ENCODE measurements around the gene NLGN1.
A peak's percentile ranks its signal among the peaks of the same experiment; 100 is the strongest.

NLGN1 gene

DNA sequence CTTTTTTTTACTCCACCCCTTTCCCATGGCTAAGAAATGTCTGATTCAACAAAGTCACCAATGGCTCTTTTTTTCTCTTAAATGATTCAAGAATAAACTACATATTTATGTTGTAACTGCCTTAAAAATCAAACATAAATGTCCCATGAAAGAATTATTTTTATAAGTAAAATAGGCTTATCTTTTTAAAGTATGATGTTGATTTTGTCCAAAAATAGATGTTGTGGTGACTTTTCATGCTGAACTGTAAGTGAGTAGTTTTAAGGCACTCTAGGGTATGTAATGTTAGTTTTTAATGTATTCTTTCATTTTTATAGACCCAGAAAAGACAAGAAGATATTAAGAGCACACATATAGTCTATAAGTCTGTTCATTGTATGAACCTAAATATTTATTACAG lies 594.9 kb downstream of the NLGN1 start:
- DNase-seq (ENCODE audit: low spot score) = no peak

GRCh38 chr3:173993299-173993698 lies 595.8 kb downstream of the NLGN1 start:
- DNase-seq (ENCODE audit: low spot score) = peak; percentile 73

- no peak for DNase-seq (ENCODE audit: low spot score)
Measured at GRCh38 chr3:174000675-174001074, 603.1 kb downstream of the NLGN1 start.

GRCh38 chr3:174002543-174002942 lies 605.0 kb downstream of the NLGN1 start:
- DNase-seq (ENCODE audit: low spot score) = no peak

DNA sequence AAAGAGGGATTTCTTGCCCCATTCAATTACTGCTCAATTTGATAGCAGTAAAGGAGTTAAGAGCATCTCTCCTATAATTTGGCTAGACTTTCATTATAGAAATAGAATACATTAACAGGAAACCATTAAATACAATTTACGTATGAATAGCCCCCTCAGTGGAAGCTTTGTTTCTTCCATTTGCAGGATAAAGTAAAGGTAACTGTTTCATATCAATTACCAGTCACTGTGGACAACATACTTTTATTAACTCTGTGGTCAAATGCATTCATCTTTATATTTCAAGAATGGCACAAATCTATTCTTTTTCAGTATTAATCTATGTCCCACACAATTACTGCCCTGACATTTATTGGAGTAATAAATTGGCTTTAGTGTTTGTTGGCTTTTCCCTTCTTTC lies 613.4 kb downstream of the NLGN1 start:
- no peak for DNase-seq (ENCODE audit: low spot score)

DNA sequence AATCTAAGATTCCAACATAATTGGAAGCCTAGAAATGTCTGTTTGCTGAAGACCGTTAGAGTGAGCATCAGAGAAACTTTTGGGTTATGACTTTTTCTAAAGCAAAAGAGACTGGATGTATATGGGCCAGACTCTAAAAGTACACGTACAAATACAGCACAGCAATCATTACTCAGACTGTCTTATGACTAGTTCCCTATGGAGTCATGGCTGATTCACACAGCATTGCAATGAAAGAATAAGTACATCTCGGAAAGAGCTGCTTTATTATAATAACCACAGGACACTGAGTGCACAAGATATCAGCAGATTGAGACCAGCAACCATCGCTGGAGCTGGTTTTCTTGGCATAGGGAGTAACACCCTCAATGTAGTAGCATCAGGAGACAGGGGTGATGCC lies 618.6 kb downstream of the NLGN1 start:
- DNase-seq (ENCODE audit: low spot score) = no peak

DNA sequence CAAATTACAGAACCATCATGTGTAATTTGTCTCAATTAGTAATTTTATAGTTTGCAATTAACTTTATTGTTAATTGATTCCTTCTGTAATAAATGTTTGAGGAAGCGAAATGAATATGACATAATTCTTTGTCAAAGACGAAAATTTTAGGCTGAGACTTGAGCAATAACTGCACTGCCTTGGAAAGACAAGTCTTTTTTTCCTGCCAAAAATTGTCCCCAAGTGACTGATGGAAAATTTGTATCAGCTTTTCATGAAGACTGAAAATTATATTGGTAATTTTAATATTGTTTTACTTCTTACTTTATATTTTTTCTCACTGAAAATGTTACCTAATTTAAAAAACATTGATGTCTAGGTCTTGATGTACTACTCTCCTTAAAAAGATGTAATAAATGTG lies 622.6 kb downstream of the NLGN1 start:
- DNase-seq (ENCODE audit: low spot score) = no peak

- peak; percentile 26 for DNase-seq (ENCODE audit: low spot score)
Measured at GRCh38 chr3:174023421-174023820, 625.9 kb downstream of the NLGN1 start.

- DNase-seq (ENCODE audit: low spot score) = no peak
Measured at GRCh38 chr3:174028673-174029072, 631.1 kb downstream of the NLGN1 start.

DNA sequence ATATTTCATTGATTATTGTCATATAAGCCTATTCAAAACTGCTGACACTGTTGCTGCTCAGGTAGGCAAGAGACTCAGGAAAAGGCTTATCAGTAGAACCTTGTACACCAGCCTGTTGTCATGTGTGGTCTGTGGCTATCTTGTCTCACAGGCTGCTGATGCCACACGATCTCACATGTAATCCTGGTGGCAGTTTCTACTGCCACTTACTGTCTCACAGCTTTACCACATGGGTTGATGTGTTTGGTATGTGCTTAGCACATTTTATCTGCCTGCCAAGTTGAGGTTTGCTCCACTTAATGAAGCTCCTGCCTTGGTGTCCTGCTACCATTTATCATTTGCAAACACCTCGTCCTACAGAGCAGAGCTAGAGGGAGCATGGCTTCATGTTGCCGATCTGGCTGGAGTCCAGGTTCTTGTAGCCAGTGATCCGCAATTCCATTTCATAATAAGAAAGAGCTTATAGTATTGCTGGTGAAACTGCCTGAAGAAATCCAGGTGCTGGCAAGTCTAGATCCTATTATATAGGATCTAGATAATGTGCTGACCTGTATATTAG lies 637.9 kb downstream of the NLGN1 start:
- DNase-seq (ENCODE audit: low spot score) = no peak

DNA sequence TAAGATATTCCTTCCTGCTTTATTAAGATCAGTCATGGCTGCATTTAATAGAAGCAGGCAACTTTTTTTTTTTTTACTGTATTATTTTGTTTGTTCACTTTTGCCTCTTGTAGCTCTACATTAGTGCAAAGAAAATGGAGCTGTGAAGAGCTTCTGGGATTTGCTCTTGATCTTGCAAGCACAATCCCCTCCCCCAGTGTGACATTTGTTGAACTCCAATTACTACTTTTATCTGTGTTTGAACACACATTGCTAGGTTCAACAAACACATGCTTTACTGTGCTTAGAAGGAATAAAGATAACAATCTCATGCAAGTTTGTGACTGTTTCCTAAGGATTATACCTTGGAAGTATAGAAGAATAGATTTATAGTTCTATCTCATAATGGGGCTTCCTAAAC lies 648.8 kb downstream of the NLGN1 start:
- no peak for DNase-seq (ENCODE audit: low spot score)

GRCh38 chr3:174049472-174049871 lies 651.9 kb downstream of the NLGN1 start:
- no peak for DNase-seq (ENCODE audit: low spot score)

DNA sequence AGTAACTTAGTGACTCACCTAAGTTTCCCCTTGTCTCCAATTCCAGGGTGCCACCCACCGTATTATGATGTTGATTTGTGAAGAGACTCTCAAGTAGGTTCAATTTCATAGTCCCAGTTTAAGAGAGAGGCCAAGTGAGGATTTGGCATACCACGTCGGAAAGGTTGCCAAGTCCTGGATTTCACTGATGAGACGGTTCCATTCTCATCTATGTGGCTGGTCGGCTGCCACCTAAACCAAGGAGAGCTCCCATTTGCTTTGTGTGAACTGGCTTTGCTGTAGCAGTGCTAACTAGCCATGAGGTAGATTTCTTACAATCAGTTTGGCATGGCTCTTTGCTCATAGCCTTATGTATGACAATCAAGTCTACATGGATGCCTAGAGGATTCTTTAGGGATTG lies 653.6 kb downstream of the NLGN1 start:
- DNase-seq (ENCODE audit: low spot score) = no peak

DNA sequence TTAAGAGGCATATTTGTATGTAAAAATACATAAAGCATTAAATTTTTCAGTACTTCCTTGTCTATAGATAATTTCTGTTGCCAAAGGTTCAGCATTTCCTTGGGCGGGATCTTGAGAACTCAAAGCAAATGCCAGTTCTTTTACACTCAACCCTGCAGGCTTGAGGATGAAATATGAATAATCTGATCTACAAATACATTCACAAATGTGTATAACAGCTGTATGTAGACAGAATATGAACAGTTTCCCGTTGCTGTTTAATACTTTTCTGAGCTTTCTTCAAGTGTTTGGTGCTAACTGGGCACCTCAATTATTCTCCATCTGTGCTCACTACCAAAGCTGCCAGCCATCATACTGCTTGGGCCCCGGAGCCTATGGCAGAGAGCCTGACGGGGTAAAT lies 661.3 kb downstream of the NLGN1 start:
- DNase-seq (ENCODE audit: low spot score) = no peak

DNA sequence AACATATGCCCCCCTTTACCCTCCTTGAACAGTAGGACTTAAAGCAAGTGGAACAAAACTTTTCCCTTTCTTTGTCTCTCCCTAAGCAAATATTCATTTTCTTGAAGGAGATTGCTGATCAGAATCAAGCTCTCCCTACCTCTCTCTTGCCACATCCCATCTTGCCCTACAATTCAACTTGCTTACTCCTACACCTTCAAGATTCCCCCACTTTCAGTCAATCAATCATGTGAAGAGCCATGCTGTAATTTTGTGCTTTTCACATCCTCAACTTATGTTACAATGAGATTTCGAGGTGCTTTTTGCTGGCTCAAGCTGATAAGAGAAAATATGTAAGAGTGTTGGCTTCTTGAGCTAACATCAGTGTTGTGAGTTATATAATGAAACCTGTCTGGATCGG lies 662.9 kb downstream of the NLGN1 start:
- no peak for DNase-seq (ENCODE audit: low spot score)

- DNase-seq (ENCODE audit: low spot score) = no peak
Measured at GRCh38 chr3:174061162-174061561, 663.6 kb downstream of the NLGN1 start.

- no peak for DNase-seq (ENCODE audit: low spot score)
Measured at GRCh38 chr3:174061731-174062130, 664.2 kb downstream of the NLGN1 start.

DNA sequence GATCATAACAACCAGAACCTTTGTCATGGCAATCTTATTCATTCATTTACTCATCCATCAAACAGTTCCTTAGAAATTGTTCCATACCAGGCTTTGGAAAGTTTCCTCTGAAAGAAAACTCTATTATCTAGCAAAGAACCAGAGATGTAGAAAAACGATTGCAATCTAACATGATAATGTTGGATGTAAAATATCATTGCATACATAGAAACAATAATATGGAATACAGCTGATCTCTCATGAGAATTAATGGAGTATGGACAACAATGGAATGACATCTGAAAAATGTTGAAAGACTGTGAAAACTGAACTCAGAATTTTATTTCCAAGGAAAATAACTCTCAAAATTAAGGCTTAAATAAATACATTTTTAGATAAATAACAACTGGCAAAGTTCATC lies 665.4 kb downstream of the NLGN1 start:
- no peak for DNase-seq (ENCODE audit: low spot score)

GRCh38 chr3:174068035-174068434 lies 670.5 kb downstream of the NLGN1 start:
- no peak for DNase-seq (ENCODE audit: low spot score)

GRCh38 chr3:174072675-174073074 lies 675.1 kb downstream of the NLGN1 start:
- no peak for DNase-seq (ENCODE audit: low spot score)

DNA sequence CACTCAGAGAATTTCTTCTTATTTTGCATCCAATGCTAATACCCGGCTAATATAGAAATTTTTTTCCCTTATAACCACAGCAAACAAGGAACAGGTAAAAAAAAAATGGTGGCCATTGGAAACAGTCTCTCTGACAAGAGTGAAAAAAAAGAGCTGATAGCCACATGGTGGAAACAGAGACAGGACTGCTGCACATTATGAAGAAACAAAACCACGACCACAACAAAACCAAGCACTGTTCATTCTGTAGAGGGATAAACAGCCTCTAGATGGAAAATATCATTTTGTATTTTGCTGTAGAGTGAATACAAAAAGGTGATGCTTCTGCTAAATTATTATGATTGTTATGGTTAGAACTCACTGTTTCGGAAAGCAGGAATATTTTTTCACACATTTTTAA lies 686.2 kb downstream of the NLGN1 start:
- peak; percentile 3 for DNase-seq (ENCODE audit: low spot score)

GRCh38 chr3:174089592-174089991 lies 692.0 kb downstream of the NLGN1 start:
- no peak for DNase-seq (ENCODE audit: low spot score)

DNA sequence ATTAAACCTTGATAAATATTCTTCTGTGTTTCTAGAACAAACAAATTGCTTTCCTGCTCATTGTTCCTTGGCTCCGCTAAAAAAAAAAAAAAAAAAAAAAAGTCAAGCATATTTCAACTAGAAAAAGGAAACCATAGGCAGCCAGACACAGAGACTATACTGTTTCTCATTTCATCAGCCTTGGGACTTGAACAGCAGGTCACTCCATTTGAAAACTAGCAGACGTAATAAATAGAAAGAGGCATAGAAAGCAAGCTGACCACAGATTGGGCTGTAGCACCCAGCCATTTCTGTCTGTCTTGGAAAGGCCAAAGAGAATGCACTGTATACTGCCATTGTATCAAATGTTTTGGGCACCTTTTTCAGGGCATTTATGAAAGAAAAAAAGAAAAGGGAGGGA lies 697.1 kb downstream of the NLGN1 start:
- DNase-seq (ENCODE audit: low spot score) = no peak

- no peak for DNase-seq (ENCODE audit: low spot score)
Measured at GRCh38 chr3:174097686-174098085, 700.1 kb downstream of the NLGN1 start.

DNA sequence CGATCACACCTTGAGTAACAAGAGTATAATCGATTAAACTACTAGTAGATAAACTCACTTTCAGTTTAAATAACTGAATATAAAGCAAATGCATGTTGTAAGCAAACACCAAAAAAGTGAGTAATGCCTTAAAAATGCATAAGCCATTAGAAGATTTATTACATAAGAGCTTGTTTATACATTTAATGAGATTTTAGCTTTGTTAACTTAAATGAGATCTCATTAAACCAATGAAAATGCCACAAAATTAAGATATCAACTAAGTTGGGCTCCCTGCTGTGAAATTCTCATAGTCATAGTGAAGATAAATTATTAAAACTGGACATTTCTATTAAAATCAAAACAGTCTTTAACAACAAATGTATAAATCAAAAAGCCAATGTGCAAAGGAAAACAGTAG lies 701.2 kb downstream of the NLGN1 start:
- no peak for DNase-seq (ENCODE audit: low spot score)

Measured in pons (tissue), 1 donor.